ENCODE measurements around the gene SYNGR4. TPM values are rescaled to one million over a fixed set of nuclear protein-coding genes. Genes with fewer than 3 reads are reported as not detected.

The SYNGR4 gene
- total RNA-seq, 3 donors from 2014 or later: not detected

DNA sequence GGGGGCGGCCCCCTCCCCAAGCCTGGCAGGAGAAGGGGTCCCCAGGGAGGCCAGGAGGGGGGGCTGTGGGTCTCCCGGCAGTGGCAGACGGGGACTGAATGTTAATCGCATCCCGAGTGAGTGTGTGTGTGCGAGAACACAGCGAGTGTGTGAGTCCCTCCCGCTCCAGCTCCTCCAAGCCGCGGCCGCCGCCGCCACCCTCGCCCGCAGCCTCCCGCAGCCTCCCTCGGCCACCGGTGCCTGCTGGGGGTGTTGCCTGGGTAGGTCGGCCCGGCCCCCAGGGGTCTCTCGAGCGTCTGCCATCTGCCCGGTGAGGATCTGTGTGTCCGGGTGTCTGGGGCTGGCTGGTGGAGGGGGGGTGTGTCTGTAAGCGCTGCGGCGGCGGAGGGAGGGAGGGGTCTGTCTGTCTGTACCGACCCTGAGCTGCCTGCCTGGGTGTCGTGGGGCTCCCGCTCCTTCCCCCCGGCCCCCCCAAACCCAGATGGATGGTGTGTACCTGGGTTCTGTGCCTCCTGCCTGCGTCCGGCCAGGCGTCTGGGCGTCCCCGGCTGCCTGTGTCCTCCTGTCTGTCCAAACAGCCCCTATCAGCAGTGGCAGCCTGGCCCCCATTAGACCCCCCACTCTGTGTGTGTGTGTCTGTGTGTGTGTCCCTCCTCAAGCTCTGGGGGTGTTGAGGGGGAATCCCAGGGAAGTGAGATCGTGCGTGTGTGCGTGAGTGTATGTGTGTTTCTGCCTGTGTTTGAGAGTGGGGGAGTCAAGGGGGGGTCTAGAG lies 29.6 kb downstream of the SYNGR4 start, which contains the start of gene GRIN2D:
Gene GRIN2D (plus strand): TSS at position 110 of the 772 bp plus-strand sequence. CDS start 4,725 bp downstream, outside the sequence.
- peaks cover 39% of the 10 kb centered on the region for H3K4me1 Mint-ChIP-seq (ENCODE audit: low read depth)

DNA sequence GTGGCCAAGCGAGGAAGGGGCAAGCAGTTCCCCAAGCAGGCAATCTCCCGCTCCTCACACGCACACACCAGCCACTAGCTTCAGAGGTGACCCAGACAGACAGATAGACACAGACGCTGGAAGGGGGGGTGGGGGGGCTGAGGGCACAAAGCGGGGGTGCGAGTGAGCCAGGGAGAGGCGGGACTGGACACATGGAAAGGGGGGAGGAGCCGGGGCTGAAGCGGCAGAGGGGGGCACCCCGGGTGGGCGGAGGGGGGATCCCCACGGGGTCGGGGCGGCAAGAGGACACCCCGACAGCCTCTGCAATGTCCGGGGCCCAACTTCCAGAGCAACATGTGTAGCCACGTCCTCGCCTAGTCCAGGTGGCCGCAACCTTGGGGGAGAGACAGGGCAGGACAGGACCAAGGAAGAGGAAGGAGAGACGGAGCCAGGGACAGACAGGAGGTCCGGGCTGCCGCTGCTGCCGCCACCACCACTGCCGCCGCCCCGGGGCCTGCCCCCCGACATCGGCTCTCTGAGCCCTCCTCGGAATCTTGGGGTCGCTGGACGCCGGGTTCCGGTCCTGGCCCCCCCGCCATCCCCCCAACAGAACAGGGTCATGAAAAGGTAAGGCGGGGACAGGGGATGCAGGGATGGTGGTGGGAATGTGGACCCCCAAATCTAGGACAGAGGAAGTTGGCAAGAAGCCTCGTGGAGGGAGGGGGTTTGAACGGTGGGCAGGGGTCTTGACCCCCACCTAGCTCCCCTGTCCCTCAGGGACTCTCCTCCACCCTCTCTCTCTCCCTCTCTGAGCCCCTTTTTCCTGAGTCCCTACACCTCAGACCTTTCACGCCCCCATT lies 30.4 kb downstream of the SYNGR4 start:
- DNase-seq: no peak
- H3K4me1 Mint-ChIP-seq (ENCODE audit: low read depth): peaks cover 39% of the 10 kb centered on the region
- peaks cover 3% of the 10 kb centered on the region for H3K9me3 Mint-ChIP-seq
- peaks cover 33% of the 10 kb centered on the region for H3K27me3 Mint-ChIP-seq (ENCODE audit: low read depth)
- no peak for ATAC-seq
- H3K4me3 Mint-ChIP-seq: peak overlapping the region; percentile 59
- no peaks in the 10 kb centered on the region for H3K36me3 Mint-ChIP-seq (ENCODE audit: insufficient read depth)

More for the DNA sequence above, 29.6 kb downstream of the SYNGR4 start, which contains the start of gene GRIN2D:
- no peaks in the 10 kb centered on the region for H3K9me3 Mint-ChIP-seq
- H3K36me3 Mint-ChIP-seq (ENCODE audit: insufficient read depth): no peaks in the 10 kb centered on the region
- DNase-seq (no peak), ATAC-seq (no peak)
- peak within 1 kb of the TSS; percentile 59 for H3K4me3 Mint-ChIP-seq
- H3K27me3 Mint-ChIP-seq (ENCODE audit: low read depth): peaks cover 33% of the 10 kb centered on the region

- H3K4me1 Mint-ChIP-seq (ENCODE audit: low read depth): peaks cover 40% of the 10 kb centered on the region
- H3K27me3 Mint-ChIP-seq (ENCODE audit: low read depth): peaks cover 33% of the 10 kb centered on the region
- DNase-seq (no peak), ATAC-seq (no peak)
- H3K36me3 Mint-ChIP-seq (ENCODE audit: insufficient read depth): no peaks in the 10 kb centered on the region
- H3K9me3 Mint-ChIP-seq: peaks cover 4% of the 10 kb centered on the region
- no peak overlapping the region for H3K4me3 Mint-ChIP-seq
Observed at GRCh38 chr19:48395170-48395455, 30.9 kb downstream of the SYNGR4 start.

DNA sequence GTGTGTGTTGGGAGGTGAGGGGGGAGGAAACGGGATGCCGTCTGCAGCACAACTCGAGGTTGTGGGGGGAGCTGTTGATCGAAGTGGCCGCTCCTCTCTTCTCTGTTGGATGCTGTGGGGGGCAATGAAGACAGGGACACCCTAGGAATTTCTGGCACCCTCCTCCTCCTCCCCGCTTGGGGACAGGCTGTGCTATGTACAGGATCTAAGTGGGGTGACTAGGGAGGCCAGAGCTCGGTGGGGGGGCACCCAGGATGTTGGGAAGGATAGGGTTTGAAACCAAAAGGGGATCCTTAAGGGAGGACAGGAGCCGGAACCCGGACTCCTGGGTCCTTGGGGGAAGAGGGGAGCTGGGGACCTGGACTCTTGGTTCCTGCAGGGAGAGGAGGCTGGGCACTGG lies 31.3 kb downstream of the SYNGR4 start:
- Mint-ChIP-seq H3K4me1 (ENCODE audit: low read depth) (peaks cover 37% of the 10 kb centered on the region), H3K9me3 (peaks cover 4% of the 10 kb centered on the region), H3K27me3 (ENCODE audit: low read depth) (peaks cover 33% of the 10 kb centered on the region), H3K36me3 (ENCODE audit: insufficient read depth) (no peaks in the 10 kb centered on the region), H3K4me3 (no peak overlapping the region)
- DNase-seq (no peak), ATAC-seq (no peak)

DNA sequence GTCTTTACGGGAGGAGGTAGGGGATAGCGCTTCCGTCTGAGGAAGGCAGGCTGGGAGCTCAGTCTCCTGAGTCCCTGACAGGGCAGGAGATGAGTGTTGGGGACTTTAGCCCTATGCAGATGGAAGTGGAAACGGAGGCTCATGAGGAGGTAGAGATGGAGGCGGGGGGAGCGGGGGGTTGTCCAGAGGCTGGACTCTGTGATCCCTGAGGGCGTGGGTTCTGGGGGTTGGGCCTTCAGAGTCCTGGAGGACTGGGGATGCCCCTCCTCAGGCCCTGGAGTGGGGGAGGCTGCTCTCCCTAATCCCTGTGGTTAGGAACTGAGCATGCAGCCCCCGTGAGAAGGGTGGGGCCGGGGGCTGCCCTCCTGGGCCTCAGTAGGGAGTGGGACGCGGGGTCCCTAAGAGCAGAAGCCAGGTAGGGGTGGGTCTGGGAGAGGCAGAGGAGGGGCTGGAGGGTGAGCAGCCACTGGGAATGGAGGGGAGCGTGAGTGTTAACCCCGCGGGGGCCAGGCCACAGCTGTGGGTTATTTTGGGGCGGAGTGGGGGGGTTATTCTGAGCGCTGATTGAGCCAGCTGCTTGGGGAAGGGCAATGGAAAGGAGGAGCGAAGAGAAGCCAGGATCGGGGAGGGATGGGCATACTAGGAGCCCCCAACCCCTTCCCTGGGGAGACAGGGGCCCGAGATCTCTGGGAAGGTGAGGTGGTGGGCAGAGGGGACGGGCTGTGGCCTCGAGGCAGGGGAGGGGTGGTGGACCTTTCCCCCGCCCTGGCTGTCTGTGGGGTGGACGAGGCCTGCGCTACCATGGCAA lies 32.1 kb downstream of the SYNGR4 start:
- no peak for DNase-seq
- Mint-ChIP-seq H3K4me1 (ENCODE audit: low read depth) (peaks cover 40% of the 10 kb centered on the region), H3K4me3 (no peak overlapping the region), H3K9me3 (peaks cover 4% of the 10 kb centered on the region), H3K36me3 (ENCODE audit: insufficient read depth) (no peaks in the 10 kb centered on the region), H3K27me3 (ENCODE audit: low read depth) (peaks cover 33% of the 10 kb centered on the region)
- no peak for ATAC-seq

- Mint-ChIP-seq H3K4me3 (no peak overlapping the region), H3K36me3 (ENCODE audit: insufficient read depth) (no peaks in the 10 kb centered on the region), H3K27me3 (ENCODE audit: low read depth) (peaks cover 33% of the 10 kb centered on the region), H3K4me1 (ENCODE audit: low read depth) (peaks cover 37% of the 10 kb centered on the region), H3K9me3 (peaks cover 4% of the 10 kb centered on the region)
- no peak for ATAC-seq
- no peak for DNase-seq
Observed at GRCh38 chr19:48396824-48397176, 32.6 kb downstream of the SYNGR4 start.

DNA sequence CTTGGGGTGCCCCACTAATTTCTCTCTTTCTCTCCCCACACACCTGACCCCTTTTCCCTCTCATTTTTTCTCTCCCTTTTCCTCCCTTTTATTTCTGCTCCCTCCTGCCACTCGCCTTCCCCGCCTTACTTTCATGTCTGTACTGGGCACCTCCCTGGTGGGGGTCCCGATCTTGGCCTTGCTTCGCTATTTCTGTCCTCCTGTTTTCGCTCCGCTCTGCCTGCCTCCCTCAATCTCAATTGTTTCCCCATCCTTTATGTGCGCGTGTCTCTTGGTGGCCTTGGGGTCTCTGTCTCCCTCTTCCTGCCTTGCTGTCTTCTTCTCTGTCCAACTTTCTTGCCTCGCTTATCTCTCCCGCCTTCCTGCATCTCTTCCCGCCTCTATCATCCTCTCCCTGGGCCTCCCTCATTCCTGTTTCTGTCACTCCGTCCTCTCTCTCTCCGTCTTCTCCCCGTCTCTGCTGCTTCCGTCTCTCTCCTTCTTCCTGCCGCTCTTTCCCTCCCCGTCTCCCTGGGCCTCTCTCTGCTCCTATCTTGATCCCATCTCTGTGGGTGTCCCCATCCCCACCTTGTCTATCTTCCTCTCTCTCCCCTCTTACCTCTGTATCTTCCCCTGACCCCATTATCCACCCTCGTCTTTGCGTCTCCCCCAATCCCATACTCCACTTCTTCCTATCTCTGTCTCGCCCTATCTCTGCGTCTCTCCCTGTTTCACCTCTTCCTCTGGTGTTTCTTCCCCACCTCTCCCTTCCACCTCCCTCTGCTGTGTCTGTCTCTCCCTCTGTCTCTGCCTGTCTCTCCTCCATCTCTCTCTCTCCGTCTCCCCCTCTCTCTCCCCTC lies 33.3 kb downstream of the SYNGR4 start:
- H3K4me3 Mint-ChIP-seq: peak overlapping the region; percentile 81
- H3K9me3 Mint-ChIP-seq: peaks cover 4% of the 10 kb centered on the region
- H3K27me3 Mint-ChIP-seq (ENCODE audit: low read depth): peaks cover 33% of the 10 kb centered on the region
- DNase-seq (no peak), ATAC-seq (no peak)
- H3K4me1 Mint-ChIP-seq (ENCODE audit: low read depth): peaks cover 39% of the 10 kb centered on the region
- no peaks in the 10 kb centered on the region for H3K36me3 Mint-ChIP-seq (ENCODE audit: insufficient read depth)

DNA sequence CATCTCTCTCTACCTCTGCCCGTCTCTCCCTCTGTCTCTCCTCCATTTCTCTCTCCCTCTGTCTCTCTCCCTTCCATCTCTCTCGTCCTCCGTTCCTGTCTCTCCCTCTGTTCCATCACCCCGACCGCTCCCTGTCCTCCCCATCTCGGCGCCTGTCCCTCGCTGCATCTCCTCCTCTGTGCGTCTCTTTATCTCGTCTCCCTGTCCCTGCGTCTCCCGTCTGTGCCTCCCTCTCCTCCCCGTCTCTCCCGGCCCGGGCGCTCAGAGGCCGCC lies 33.9 kb downstream of the SYNGR4 start:
- H3K36me3 Mint-ChIP-seq (ENCODE audit: insufficient read depth): no peaks in the 10 kb centered on the region
- H3K27me3 Mint-ChIP-seq (ENCODE audit: low read depth): peaks cover 30% of the 10 kb centered on the region
- H3K4me1 Mint-ChIP-seq (ENCODE audit: low read depth): peaks cover 38% of the 10 kb centered on the region
- H3K4me3 Mint-ChIP-seq: peak overlapping the region; percentile 81
- peaks cover 4% of the 10 kb centered on the region for H3K9me3 Mint-ChIP-seq
- DNase-seq (no peak), ATAC-seq (no peak)

- H3K4me3 Mint-ChIP-seq: peak overlapping the region; percentile 54
- peaks cover 41% of the 10 kb centered on the region for H3K4me1 Mint-ChIP-seq (ENCODE audit: low read depth)
- no peaks in the 10 kb centered on the region for H3K36me3 Mint-ChIP-seq (ENCODE audit: insufficient read depth)
- ATAC-seq (peak; percentile 71 to 72), DNase-seq (peak; percentile 73)
- peaks cover 30% of the 10 kb centered on the region for H3K27me3 Mint-ChIP-seq (ENCODE audit: low read depth)
- peaks cover 4% of the 10 kb centered on the region for H3K9me3 Mint-ChIP-seq
Observed at GRCh38 chr19:48398375-48399235, 34.4 kb downstream of the SYNGR4 start.

- ATAC-seq (peak; percentile 14 to 30), DNase-seq (no peak)
- Mint-ChIP-seq H3K27me3 (ENCODE audit: low read depth) (peaks cover 20% of the 10 kb centered on the region), H3K4me3 (no peak overlapping the region), H3K4me1 (ENCODE audit: low read depth) (peaks cover 32% of the 10 kb centered on the region), H3K9me3 (peaks cover 4% of the 10 kb centered on the region), H3K36me3 (ENCODE audit: insufficient read depth) (no peaks in the 10 kb centered on the region)
Observed at GRCh38 chr19:48400018-48400742, 36.0 kb downstream of the SYNGR4 start.

DNA sequence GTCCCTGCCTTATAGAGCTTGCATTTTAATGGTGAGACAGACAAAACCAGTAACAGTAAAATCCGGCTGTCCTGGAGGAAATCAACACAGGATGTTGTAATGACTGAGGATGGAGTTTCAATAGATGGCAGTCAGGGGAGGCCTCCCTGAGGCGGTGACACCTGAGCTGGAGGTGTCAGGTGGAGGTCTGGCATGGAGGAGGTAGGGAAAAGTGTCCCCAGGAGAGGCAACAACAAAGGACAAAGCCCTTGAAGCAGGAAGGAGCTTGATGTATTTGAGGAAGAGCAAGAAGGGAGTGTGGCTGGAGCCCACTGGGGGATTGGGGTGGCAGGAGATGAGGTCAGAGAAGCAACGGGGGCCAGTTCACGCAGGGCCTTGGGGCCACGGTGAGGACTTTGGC lies 37.1 kb downstream of the SYNGR4 start:
- DNase-seq (no peak), ATAC-seq (no peak)
- peaks cover 4% of the 10 kb centered on the region for H3K9me3 Mint-ChIP-seq
- no peaks in the 10 kb centered on the region for H3K36me3 Mint-ChIP-seq (ENCODE audit: insufficient read depth)
- peaks cover 24% of the 10 kb centered on the region for H3K4me1 Mint-ChIP-seq (ENCODE audit: low read depth)
- H3K4me3 Mint-ChIP-seq: no peak overlapping the region
- H3K27me3 Mint-ChIP-seq (ENCODE audit: low read depth): peaks cover 12% of the 10 kb centered on the region

GRCh38 chr19:48403606-48404005 lies 39.4 kb downstream of the SYNGR4 start:
- no peak overlapping the region for H3K4me3 Mint-ChIP-seq
- H3K9me3 Mint-ChIP-seq: peaks cover 4% of the 10 kb centered on the region
- H3K27me3 Mint-ChIP-seq (ENCODE audit: low read depth): peaks cover 8% of the 10 kb centered on the region
- H3K4me1 Mint-ChIP-seq (ENCODE audit: low read depth): peaks cover 14% of the 10 kb centered on the region
- H3K36me3 Mint-ChIP-seq (ENCODE audit: insufficient read depth): no peaks in the 10 kb centered on the region
- DNase-seq: peak; percentile 24
- ATAC-seq: peak; percentile 70 to 73

Measured in activated T-cell treated with anti-CD3 and anti-CD28 coated beads, Interleukin-2, amount 50 U/mL, for 4 hours (primary cell).